ENCODE data around the gene ARHGAP19.

Gene ARHGAP19

GRCh38 chr10:97190450-97190849 lies 102.0 kb downstream of the ARHGAP19 start:
- no peak for DNase-seq

- DNase-seq = no peak
Observed at GRCh38 chr10:97188261-97188711, 104.2 kb downstream of the ARHGAP19 start.

GRCh38 chr10:97186911-97187310 lies 105.5 kb downstream of the ARHGAP19 start:
- no peak for DNase-seq

- DNase-seq = no peak
Observed at GRCh38 chr10:97185326-97186058, 106.9 kb downstream of the ARHGAP19 start, which contains the start of gene SLIT1. Gene SLIT1 (minus strand): TSS chr10:97185959. CDS start chr10:97185674, 285 bp downstream.

- DNase-seq = no peak
Observed at GRCh38 chr10:97184971-97185325, 107.5 kb downstream of the ARHGAP19 start.

- no peak for DNase-seq
Observed at GRCh38 chr10:97183314-97183713, 109.1 kb downstream of the ARHGAP19 start.

- DNase-seq = no peak
Observed at GRCh38 chr10:97182288-97182990, 110.0 kb downstream of the ARHGAP19 start.

GRCh38 chr10:97180986-97181385 lies 111.5 kb downstream of the ARHGAP19 start:
- DNase-seq = no peak

GRCh38 chr10:97180363-97180755 lies 112.1 kb downstream of the ARHGAP19 start:
- DNase-seq = no peak

- no peak for DNase-seq
Observed at GRCh38 chr10:97179731-97180362, 112.6 kb downstream of the ARHGAP19 start.

GRCh38 chr10:97179311-97179710 lies 113.1 kb downstream of the ARHGAP19 start:
- DNase-seq = no peak

GRCh38 chr10:97178074-97178473 lies 114.4 kb downstream of the ARHGAP19 start:
- DNase-seq = no peak

- DNase-seq = no peak
Observed at GRCh38 chr10:97176226-97176625, 116.2 kb downstream of the ARHGAP19 start.

- no peak for DNase-seq
Observed at GRCh38 chr10:97175586-97175985, 116.9 kb downstream of the ARHGAP19 start.

GRCh38 chr10:97174941-97175340 lies 117.5 kb downstream of the ARHGAP19 start:
- no peak for DNase-seq

- no peak for DNase-seq
Observed at GRCh38 chr10:97174276-97174775, 118.1 kb downstream of the ARHGAP19 start.

- no peak for DNase-seq
Observed at GRCh38 chr10:97173036-97173435, 119.4 kb downstream of the ARHGAP19 start.

Measured in CD4-positive, alpha-beta T cell treated with Interleukin-21 for 1 hour (primary cell).